CD4-positive, alpha-beta T cell treated with Interleukin-15 for 1 hour (primary cell): Measurements from ENCODE around the gene ROR1.
"Not testable (repeated sequence)": the region's sequence is repeated elsewhere in the genome, so short reads cannot be mapped to it uniquely, and the experiment has no call there.

Source experiments
- DNase-seq: peaks from one replicate; pipeline ENCODE4 v3.0.0-alpha.2; 2020

The ROR1 gene

GRCh38 chr1:64199154-64199553 is 425.3 kb downstream of the ROR1 start:
- DNase-seq: no peak

- DNase-seq: no peak
Observed at GRCh38 chr1:64200064-64200463, 426.2 kb downstream of the ROR1 start.

GRCh38 chr1:64203420-64203819 is 429.6 kb downstream of the ROR1 start, which contains the start of gene UBE2U:
Gene UBE2U, plus strand, starts transcription at chr1:64203623. Its CDS starts 428 bp downstream, at chr1:64204051.
- no peak for DNase-seq

DNA sequence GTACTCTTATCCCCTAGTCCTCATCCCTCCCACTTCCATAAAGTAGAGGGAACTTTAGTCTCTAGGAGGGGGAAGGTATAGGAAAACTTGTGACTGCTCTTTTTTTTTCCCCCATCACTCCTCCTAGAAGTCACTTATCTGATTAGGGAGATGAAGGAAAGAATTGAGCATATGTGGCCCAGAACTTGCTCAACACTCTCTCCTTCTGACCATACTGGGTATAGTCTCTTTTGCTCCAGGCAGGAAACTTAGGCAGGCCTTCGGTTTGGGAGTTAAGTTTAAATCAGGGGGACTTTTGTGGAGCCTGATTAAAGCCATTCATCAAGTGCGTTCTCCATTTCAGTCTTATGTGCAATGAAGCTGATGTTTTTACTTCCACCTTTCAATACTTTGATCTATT is 435.4 kb downstream of the ROR1 start:
- no peak for DNase-seq

GRCh38 chr1:64212031-64212430 is 438.2 kb downstream of the ROR1 start:
- no peak for DNase-seq

GRCh38 chr1:64215576-64215975 is 441.8 kb downstream of the ROR1 start:
- no peak for DNase-seq

- no peak for DNase-seq
Observed at GRCh38 chr1:64220241-64220640, 446.4 kb downstream of the ROR1 start.

GRCh38 chr1:64223329-64224151 is 449.7 kb downstream of the ROR1 start:
- no peak for DNase-seq

DNA sequence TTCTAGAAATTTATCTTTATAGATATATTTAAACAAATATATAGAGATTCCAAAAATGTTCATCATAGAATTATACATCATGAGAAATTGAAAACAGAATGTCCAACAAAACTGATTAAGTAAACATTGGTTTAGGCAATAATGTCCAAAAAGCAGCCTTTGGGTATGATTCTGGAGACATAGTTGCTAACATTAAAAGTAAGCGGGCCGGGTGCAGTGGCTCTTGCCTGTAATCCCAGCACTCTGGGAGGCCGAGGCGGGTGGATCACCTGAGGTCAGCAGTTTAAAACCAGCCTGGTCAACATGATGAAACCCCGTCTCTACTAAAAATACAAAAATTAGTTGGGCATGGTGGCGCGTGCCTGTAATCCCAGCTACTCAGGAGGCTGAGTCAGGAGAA is 450.4 kb downstream of the ROR1 start:
- DNase-seq: not testable (repeated sequence)

DNA sequence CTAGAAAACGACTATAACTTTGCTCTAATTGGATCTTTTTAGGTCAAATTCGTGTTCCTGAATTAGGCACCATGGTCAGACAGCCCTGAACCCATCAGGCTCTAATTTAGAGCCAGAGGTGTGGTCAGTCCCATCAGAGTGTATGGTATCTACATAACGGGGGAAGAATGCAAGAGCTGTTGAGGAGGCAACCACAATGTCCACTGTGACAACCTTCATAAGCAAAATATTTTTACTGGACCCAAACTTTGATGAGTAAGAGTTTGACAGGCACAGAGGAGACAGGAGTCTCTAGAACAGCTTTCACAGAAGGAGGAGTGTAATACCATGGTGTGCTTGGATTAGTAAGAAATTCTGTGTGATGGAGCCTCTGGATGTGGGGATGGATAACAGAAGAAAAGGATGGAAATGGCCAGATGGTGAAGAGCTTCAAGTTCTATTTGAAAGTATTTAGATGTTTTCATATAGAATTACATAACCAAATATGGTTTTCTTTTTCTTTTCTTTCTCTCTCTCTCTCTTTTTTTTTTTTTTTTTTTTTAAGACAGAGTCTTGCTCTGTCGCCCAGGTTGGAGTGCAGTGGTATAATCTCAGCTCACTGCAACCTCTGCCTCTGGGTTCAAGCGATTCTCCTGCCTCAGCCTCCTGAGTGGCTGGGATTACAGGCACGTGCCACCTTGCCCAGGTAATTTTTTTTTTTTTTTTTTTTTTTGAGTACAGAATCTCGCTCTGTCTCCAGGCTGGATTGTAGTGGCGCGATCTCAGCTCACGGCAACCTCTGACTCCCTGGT is 454.5 kb downstream of the ROR1 start:
- DNase-seq: no peak

DNA sequence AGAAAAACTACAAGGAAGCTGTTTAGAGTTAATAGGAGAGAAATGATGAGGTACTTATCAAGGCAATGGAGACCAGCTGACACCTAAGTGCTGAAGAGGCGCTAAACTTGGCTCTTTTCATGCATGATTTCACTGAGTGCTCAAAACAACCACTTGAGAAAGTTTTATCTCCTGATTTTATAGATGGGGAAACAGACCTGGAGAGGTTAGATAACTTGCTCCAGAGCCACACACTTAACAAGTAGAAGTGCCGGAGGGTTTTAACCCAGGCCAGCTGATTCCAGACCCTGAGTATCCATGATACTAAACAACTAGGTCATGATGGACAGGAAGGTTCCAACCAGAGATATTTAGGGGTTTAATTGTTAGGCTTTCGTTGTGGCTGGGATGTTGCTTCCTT is 455.5 kb downstream of the ROR1 start:
- DNase-seq: no peak
